Measurements from ENCODE around the gene ZNF385C.

ZNF385C gene

DNA sequence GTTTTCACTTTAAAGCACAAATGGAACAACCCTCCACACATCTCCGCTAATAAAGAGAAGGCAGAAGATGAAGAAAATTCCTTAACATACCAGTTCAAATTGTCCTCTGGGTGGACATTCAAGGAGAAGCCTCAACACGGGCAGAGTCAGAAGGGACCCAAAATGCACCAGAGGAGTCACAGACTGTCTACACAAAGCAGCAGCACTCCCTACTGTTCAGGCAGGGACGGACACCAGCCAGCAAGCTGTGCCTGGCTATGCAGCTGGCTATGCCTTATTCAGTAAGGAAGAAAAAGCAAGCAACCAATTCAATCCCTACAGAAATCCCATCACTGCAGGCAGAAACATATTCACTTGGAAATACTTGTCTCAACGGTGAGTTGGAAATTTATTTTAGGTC, 89.1 kb downstream of the ZNF385C start:
- no peak overlapping the region for H3K27ac ChIP-seq
- TF ChIP-seq, protein P1, sequence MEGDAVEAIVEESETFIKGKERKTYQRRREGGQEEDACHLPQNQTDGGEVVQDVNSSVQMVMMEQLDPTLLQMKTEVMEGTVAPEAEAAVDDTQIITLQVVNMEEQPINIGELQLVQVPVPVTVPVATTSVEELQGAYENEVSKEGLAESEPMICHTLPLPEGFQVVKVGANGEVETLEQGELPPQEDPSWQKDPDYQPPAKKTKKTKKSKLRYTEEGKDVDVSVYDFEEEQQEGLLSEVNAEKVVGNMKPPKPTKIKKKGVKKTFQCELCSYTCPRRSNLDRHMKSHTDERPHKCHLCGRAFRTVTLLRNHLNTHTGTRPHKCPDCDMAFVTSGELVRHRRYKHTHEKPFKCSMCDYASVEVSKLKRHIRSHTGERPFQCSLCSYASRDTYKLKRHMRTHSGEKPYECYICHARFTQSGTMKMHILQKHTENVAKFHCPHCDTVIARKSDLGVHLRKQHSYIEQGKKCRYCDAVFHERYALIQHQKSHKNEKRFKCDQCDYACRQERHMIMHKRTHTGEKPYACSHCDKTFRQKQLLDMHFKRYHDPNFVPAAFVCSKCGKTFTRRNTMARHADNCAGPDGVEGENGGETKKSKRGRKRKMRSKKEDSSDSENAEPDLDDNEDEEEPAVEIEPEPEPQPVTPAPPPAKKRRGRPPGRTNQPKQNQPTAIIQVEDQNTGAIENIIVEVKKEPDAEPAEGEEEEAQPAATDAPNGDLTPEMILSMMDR (conservative IDR thresholded peaks at IDR 0.05) = no peak
- no peak for TF ChIP-seq ZFX (IDR thresholded peaks at IDR 0.05)

DNA sequence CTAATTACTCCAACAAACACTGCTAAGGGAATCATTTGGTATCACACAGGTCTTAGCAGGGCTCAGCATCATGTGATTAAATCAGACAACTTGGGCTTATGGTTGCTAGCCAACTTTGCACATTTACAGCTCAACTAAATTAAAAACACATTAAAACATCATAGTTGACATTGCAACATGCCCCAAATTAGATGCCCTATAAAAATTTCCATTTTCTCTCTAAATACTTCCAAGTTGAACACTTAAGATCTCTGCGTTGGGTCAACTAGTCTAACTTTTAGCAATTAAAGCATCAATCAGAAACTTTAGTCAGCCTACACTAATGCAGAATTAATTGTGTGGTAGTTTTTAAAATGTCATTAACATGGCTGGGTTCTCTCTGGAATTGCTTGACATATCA, 93.1 kb downstream of the ZNF385C start:
- H3K27ac ChIP-seq = no peak overlapping the region
- TF ChIP-seq, protein P1 (conservative IDR thresholded peaks at IDR 0.05) = no peak

DNA sequence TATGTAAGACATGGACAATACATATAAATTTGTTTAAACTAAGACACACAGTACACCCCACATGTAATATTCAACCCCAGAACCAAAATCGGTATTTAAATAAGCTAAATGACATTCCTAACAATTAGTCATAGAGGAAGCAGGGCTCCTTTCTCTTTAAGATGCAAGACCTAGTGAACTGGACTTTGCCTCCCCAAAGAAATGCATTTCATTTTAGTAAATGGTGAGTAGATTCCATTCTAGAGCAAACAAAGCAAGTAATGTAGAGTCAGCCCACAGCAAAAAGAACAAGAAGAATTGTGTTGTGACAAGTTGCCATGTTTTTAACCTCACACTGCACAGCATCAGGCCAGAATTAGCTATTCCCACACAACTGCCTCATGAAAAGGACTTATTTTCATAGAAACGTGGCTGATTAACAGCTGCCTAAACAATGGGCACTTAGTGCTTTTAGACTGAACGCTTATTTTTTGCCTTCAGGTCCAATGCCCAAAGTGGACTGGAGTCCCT, 95.4 kb downstream of the ZNF385C start:
- TF ChIP-seq, protein P1 (conservative IDR thresholded peaks at IDR 0.05) = no peak
- TF ChIP-seq ZFX (IDR thresholded peaks at IDR 0.05) = no peak
- no peak overlapping the region for H3K27ac ChIP-seq

GRCh38 chr17:42002175-42002791, 96.0 kb downstream of the ZNF385C start:
- no peak for TF ChIP-seq ZFX (IDR thresholded peaks at IDR 0.05)
- TF ChIP-seq, protein P1 (conservative IDR thresholded peaks at IDR 0.05) = no peak
- no peak overlapping the region for H3K27ac ChIP-seq

DNA sequence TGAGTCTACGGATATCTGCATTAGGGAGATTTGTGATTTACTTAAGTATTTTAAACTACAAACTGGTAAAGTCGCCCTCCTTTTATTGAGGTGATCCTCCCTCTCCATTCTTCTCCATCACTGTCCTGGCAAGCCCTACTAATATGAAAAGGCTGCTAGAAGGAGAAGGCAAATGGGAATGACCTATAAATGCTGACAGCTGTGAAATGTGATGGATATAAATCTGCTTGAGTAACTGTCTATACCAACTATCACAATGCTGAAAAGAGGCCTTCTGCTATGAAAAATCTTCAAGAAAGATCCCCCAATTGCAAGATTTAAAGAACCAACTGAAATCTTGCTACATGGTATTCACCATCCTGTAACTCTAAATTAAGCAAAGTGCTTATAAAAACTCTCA, 96.5 kb downstream of the ZNF385C start:
- H3K27ac ChIP-seq = no peak overlapping the region
- TF ChIP-seq, protein P1 (conservative IDR thresholded peaks at IDR 0.05) = no peak
- no peak for TF ChIP-seq ZFX (IDR thresholded peaks at IDR 0.05)

- H3K27ac ChIP-seq = no peak overlapping the region
- TF ChIP-seq ZFX (IDR thresholded peaks at IDR 0.05) = no peak
- TF ChIP-seq, protein P1 (conservative IDR thresholded peaks at IDR 0.05) = no peak
Observed at GRCh38 chr17:42000413-42001133, 97.7 kb downstream of the ZNF385C start.

DNA sequence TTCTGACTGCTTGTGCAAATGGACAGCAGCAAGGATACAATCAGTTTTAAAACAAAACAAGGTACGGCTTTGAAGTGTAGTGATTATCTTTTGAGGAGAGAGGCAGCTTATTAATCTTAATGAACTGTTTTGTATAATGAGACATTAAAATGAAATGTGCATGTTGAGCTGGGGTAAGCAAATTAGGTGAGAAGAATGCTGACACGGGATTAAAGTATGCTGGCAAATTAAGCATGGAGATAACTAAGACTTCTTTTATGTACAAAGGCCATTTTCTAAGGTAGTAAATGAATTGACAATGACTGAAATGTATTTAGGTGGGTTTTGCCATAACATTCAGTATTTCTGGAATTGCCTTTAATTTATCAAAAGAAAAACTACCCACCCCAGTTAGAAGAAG, 99.8 kb downstream of the ZNF385C start:
- no peak overlapping the region for H3K27ac ChIP-seq

More for the DNA sequence above, 99.8 kb downstream of the ZNF385C start:
- TF ChIP-seq ZFX (IDR thresholded peaks at IDR 0.05) = no peak
- TF ChIP-seq, protein P1 (conservative IDR thresholded peaks at IDR 0.05) = no peak
